LHCN-M2 (cell line): ENCODE results near the gene VWA7. TPM values are rescaled to one million over a fixed set of nuclear protein-coding genes. Genes with fewer than 3 reads are reported as not detected.

Experiments
- total RNA-seq: library from RNA; depleted of rRNA; stranded (reverse); fragments of >200 nt; gene quantifications from 2 replicates; pipeline ENCODE4 v1.2.3, GENCODE V29; 2014; rRNA removed

Gene VWA7
- total RNA-seq, 1 experiment from 2014 or later = not detected

Other genes starting within 250 kb of the VWA7 start
- gene MCCD1, start 248.4 kb downstream of the VWA7 start, total RNA-seq = not detected in 2 replicates
- gene DDX39B, start 235.3 kb downstream of the VWA7 start, total RNA-seq = 402 and 452 TPM in 2 replicates
- 3.1 and 3.3 TPM in 2 replicates for gene ATP6V1G2, start 230.7 kb downstream of the VWA7 start, total RNA-seq
- 21.2 and 26.8 TPM in 2 replicates for gene NFKBIL1, start 229.7 kb downstream of the VWA7 start, total RNA-seq
- gene LTA, start 205.0 kb downstream of the VWA7 start, total RNA-seq = not detected in 2 replicates
- gene TNF, start 201.8 kb downstream of the VWA7 start, total RNA-seq = not detected in 2 replicates
- not detected in 2 replicates for gene LTB, start 194.9 kb downstream of the VWA7 start, total RNA-seq
- not detected in 2 replicates for gene LST1, start 191.1 kb downstream of the VWA7 start, total RNA-seq
- gene NCR3, start 184.3 kb downstream of the VWA7 start, total RNA-seq = not detected in 2 replicates
- gene AIF1, start 162.1 kb downstream of the VWA7 start, total RNA-seq = not detected in 2 replicates
- gene PRRC2A, start 156.6 kb downstream of the VWA7 start, total RNA-seq = 75.9 and 81.7 TPM in 2 replicates
- gene BAG6, start 124.7 kb downstream of the VWA7 start, total RNA-seq = 180 and 219 TPM in 2 replicates
- 3.9 and 4.4 TPM in 2 replicates for gene APOM, start 121.4 kb downstream of the VWA7 start, total RNA-seq
- 30.0 and 31.3 TPM in 2 replicates for gene C6orf47, start 116.5 kb downstream of the VWA7 start, total RNA-seq
- 28.5 and 31.2 TPM in 2 replicates for gene GPANK1, start 112.3 kb downstream of the VWA7 start, total RNA-seq
- gene CSNK2B, start 111.2 kb downstream of the VWA7 start, total RNA-seq = 292 and 320 TPM in 2 replicates
- 2.4 and 4.0 TPM in 2 replicates for gene LY6G5B, start 107.4 kb downstream of the VWA7 start, total RNA-seq
- 1.4 and 3.2 TPM in 2 replicates for gene LY6G5C, start 96.3 kb downstream of the VWA7 start, total RNA-seq
- 45.8 and 50.5 TPM in 2 replicates for gene ABHD16A, start 74.0 kb downstream of the VWA7 start, total RNA-seq
- gene LY6G6F, start 70.5 kb downstream of the VWA7 start, total RNA-seq = not detected in 2 replicates
- gene LY6G6D, start 62.0 kb downstream of the VWA7 start, total RNA-seq = not detected in 2 replicates
- 0.51 TPM in 1 of 2 replicates, not detected in the other for gene LY6G6C, start 55.6 kb downstream of the VWA7 start, total RNA-seq
- gene MPIG6B, start 54.0 kb downstream of the VWA7 start, total RNA-seq = not detected in 2 replicates
- 78.4 and 85.8 TPM in 2 replicates for gene DDAH2, start 48.0 kb downstream of the VWA7 start, total RNA-seq
- gene CLIC1, start 40.8 kb downstream of the VWA7 start, total RNA-seq = 771 and 894 TPM in 2 replicates
- gene MSH5, start 37.3 kb downstream of the VWA7 start, total RNA-seq = 13.2 and 16.5 TPM in 2 replicates
- 1.5 and 2.7 TPM in 2 replicates for gene SAPCD1, start 14.7 kb downstream of the VWA7 start, total RNA-seq
- gene VARS1, start 18.4 kb upstream of the VWA7 start, total RNA-seq = 63.2 and 68.7 TPM in 2 replicates
- 78.7 and 88.2 TPM in 2 replicates for gene LSM2, start 29.6 kb upstream of the VWA7 start, total RNA-seq
- gene HSPA1L, start 38.0 kb upstream of the VWA7 start, total RNA-seq = 0.71 and 1.5 TPM in 2 replicates
- gene HSPA1A, start 38.2 kb upstream of the VWA7 start, total RNA-seq = 98.9 and 101 TPM in 2 replicates
- 86.1 and 92.2 TPM in 2 replicates for gene HSPA1B, start 50.4 kb upstream of the VWA7 start, total RNA-seq
- 43.9 and 57.2 TPM in 2 replicates for gene NEU1, start 85.5 kb upstream of the VWA7 start, total RNA-seq
- gene SLC44A4, start 101.7 kb upstream of the VWA7 start, total RNA-seq = 0.06 TPM in 1 of 2 replicates, not detected in the other
- 58.6 and 60.5 TPM in 2 replicates for gene EHMT2, start 120.4 kb upstream of the VWA7 start, total RNA-seq
- 1.2 and 3.0 TPM in 2 replicates for gene ZBTB12, start 124.8 kb upstream of the VWA7 start, total RNA-seq
- gene C2, start 150.4 kb upstream of the VWA7 start, total RNA-seq = 0.86 and 1.2 TPM in 2 replicates
- gene CFB, start 168.8 kb upstream of the VWA7 start, total RNA-seq = 1.1 and 1.4 TPM in 2 replicates
- gene NELFE, start 181.6 kb upstream of the VWA7 start, total RNA-seq = 129 TPM in 2 replicates
- 40.0 and 44.1 TPM in 2 replicates for gene SKIC2, start 181.8 kb upstream of the VWA7 start, total RNA-seq
- 19.1 and 19.5 TPM in 2 replicates for gene DXO, start 194.8 kb upstream of the VWA7 start, total RNA-seq
- gene C4A, start 204.7 kb upstream of the VWA7 start, total RNA-seq = 1.9 and 2.2 TPM in 2 replicates
- gene C4B, start 237.5 kb upstream of the VWA7 start, total RNA-seq = 1.8 and 3.5 TPM in 2 replicates